Fibroblast of skin of abdomen (primary cell): ENCODE data around the gene GPR62.

Source experiments
- DNase-seq: peaks from one replicate; pipeline ENCODE4 v3.0.0-alpha.2; 2013

GPR62 gene

DNA sequence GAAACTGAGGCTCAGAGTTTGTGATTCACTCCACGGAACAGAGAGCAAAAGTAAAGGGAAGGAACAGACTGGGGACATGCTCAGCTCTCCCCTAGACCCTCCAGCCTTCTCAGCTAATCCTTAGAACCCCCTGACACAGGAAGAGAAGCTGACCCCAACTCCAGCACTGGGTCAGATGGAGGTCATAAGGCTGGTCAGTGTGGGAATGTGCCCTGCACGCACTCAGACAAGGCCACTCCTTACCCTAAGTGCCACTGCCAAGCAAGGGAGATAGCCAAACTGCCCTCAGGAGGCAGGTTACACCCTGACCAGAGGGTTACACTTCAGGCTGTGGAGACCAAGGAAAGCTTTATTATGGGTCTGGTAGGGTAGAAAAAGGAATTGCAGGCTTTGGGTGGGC lies 39.3 kb downstream of the GPR62 start:
- no peak for DNase-seq

- peak; percentile 95 for DNase-seq
Observed at GRCh38 chr3:51995346-51996163, 40.4 kb downstream of the GPR62 start, which contains the start of gene RPL29. Gene RPL29, minus strand, starts transcription at chr3:51995895. Its CDS starts 434 bp downstream, at chr3:51995461.

DNA sequence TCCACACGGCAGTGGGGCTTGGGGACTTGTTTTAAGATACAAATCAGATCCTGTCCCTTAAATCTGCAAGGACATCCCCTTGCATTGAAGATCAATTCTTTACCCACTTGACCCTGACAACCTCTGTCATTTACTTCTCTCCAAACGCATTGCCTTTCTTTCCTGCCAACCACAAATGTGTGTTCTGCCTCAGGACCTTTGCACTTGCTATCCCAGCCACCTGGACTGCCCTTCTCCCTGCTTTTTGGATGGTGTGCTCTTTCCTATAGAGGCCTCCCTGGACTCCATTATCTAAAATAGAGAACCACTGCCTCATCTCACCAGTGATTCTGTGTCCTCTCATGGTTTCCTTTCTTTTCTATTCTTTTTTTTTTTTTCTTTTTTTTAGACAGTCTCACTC lies 42.0 kb downstream of the GPR62 start:
- DNase-seq, result no peak

- no peak for DNase-seq
Observed at GRCh38 chr3:51997935-51998596, 42.9 kb downstream of the GPR62 start.

DNA sequence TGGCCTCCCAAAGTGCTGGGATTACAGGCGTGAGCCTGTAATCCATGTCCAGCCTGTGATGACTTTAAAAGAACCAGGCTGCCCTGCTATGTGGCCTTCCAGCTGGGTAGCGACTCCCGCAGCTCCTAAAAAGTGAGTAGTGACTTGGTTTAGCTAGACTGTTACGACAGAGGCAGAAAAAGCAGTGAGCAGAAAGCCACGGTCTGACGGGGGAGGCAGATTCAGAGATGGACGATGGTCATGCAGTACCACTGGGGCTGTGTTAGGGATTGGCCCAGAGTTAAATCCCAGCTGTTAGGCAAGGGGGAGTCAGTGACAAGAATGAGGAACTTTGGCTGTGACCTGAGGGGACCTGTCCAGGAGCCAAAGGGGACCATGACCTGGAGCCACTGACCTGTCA lies 43.6 kb downstream of the GPR62 start:
- DNase-seq, result no peak

DNA sequence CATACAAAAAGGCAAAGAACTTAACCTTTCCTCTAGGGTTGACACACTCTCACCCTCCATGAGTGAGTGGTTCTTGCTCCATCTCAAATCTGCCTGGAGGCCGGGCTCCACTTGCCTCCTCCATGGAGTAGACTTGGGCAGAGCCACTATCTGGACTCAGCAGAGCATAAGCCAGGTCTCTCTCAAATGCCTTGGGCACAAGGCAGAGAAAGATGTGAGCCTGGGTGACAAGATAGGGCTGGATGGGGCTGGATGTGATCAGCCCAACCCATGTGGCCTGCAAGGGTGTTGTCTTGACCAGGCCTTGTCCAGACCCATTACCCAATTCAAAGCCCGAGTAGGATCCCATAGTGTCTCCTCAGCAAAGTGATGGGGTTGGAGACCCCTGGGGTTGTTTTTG lies 44.7 kb downstream of the GPR62 start:
- DNase-seq, result no peak

DNA sequence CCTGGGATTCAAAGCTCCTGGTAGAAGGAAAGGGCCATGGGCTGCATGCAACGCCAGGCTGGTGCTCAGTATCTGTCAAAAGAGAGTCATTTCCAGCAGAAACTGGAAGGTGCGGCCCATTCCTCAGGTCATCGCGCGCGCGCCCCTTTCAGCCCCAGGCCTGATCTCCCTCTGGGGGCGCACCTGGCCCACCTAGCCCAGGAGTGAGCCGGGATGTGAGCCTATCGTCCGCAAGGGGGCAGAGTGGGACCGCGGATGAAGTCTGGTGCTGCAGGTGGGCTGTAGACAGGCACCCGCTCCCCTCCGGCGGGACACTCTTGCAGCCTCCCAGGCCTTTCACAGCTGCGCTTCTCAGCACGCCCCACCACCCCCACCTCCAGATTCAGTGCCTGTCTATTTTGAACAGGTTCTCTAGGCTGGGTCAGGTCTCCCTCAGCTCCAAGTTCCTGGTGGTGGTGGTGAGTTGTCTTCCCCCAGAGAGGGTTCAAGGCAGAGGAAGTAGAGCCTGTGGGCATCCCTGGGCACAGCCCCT lies 46.3 kb downstream of the GPR62 start:
- peak; percentile 56 for DNase-seq

GRCh38 chr3:52002748-52003147 lies 47.6 kb downstream of the GPR62 start:
- DNase-seq, result no peak

- DNase-seq, result peak; percentile 61
Observed at GRCh38 chr3:52004163-52004787, 49.1 kb downstream of the GPR62 start.

DNA sequence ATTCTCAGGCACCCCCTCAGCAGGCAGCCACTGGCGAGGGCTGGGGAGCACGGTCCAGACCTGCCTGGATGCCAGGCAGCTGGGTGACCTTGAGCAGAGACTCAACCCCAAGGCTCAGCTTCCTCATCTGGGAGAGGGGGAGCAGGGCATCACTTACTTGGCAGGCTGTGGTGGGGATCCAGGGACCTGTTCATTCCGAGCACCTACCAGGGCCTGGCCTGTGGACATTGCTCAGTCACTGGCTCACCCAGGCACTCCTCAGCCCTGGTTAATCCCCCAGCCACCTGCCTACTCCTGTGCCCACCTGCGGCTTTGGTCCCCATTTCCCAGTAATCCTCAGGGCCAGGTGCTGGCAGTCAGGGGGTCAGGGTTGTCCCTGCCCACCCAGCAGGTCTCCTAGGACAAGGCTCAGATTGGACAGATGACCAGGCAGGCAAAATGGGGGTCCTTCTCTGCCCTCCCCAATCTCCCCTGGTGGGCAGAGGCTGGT lies 49.8 kb downstream of the GPR62 start:
- DNase-seq, result no peak

DNA sequence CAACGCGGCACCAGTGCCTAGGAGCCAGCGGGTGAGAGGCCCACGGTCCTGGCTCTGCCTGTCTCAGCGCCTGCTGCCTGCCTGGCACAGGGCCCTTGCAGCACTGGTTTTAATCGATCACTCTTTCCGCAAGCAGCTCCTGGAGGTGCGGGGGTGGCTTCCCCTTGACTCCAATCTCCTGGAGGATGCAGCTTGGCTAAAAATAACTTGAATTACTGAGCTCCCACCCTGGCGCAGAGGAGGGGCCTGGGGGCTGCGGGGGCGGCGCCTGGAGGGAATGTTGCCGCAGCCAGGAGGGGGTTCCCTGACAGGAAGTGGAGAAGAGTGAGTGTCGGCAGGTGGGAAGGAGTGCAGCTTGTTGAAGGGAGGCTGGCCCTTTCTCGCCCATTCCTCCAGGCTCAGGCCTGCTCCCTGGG lies 50.4 kb downstream of the GPR62 start:
- DNase-seq, result peak; percentile 71

DNA sequence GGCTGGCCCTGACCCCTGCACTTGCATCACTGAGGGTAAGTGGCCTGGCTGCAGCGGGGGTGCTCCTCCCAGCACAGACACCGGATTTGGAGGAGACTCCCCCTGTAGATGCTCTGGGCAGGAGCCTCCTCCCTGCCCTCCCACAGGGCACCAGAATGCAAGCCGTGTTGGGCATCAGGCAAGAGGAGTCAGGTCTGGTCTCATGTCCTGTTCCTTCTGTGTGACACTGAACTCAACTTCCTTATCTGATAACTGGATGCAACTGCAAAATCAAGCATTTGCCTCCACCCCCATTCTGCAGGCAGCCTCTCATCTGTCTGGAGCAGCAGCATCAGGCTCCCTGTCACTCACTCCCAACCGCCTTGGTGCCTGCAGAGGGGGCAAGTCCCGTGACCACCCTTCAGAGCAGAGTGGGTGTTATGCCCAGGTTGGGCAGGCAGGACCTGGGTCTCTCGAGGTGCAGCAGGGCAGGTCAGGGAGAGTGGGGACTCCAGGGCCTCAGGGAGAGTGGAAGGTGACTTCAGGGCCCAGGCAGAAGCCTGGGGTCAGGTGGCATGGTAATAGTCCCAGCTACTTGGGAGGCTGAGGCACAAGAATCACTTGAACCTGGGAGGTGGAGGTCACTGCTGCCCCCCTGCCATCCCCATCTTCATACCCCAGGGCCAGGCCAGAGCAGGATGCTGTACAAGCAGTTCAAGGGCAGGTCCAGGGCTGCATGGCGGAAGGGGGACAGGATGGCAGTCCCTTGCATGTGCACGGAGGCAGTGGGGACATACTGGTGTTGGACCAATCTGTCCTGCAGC lies 51.0 kb downstream of the GPR62 start:
- DNase-seq, result no peak

DNA sequence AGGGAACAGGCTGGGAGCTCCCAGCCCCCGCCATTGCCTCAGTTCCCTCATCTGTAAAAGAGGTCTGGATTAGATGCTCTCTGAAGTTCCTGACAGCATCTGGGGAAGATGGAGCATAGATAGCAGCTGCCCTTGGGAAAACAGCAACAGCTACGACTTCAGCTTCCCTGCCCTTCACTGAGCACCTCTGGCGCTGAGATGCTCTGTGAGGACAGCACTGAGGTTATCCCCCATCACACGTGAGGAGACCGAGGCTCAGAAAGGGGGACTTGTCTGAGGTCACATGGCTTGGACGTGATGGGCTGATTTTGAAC lies 51.6 kb downstream of the GPR62 start:
- DNase-seq, result no peak
